Naive thymus-derived CD4-positive, alpha-beta T cell (primary cell): Measurements from ENCODE around the gene RAP1GAP. TPM values are rescaled to one million over a fixed set of nuclear protein-coding genes. Genes with fewer than 3 reads are reported as not detected.

ENCODE experiments used
- ATAC-seq: fragments of 150-1000 bp; cut with Tn5 transposase; 2 replicates; pipeline ENCODE4 v1.10.0; 2021; ENCODE audit warnings: mild to moderate bottlenecking, moderate library complexity
- CTCF ChIA-PET: fragments of 350-600 bp; sonication (Branson Sonifier 250); formaldehyde crosslinking; loops from one replicate; lab custom pipeline; 2021; ENCODE audit warnings: antibody characterized with exemption; lab: Charles Lee
- POLR2A ChIA-PET: fragments of 350-600 bp; sonication (Branson Sonifier 250); formaldehyde crosslinking; loops from one replicate; lab custom pipeline; 2021; ENCODE audit warnings: antibody characterized with exemption, inconsistent platforms; lab: Charles Lee
- DNase-seq, 9 donors: peaks; one replicate each; pipeline versions ENCODE4 v3.0.0 to v3.0.0-alpha.2; 2020 to 2022; ENCODE audit warnings: mixed read lengths in 1 of 9
- H3K27ac ChIP-seq: one replicate; pipeline ENCODE4 v1.7.0; 2013; ENCODE audit warnings: mild to moderate bottlenecking, low read depth, low read length, moderate library complexity
- H3K27me3 ChIP-seq, 2 donors: one replicate each; pipeline ENCODE4 v1.7.0; 2013; ENCODE audit warnings: low read length in 2 of 2, mild to moderate bottlenecking in 2 of 2, moderate library complexity in 2 of 2; ENCODE audit not compliant: control insufficient read depth in 2 of 2, insufficient read depth in 2 of 2
- H3K36me3 ChIP-seq, 3 experiments: 1 replicate in 2 of 3; 2 replicates in 1 of 3; pipeline ENCODE4 v1.7.0; 2013; ENCODE audit warnings: low read length in 3 of 3, mild to moderate bottlenecking in 3 of 3, moderate library complexity in 1 of 3; ENCODE audit not compliant: insufficient read depth in 3 of 3, control insufficient read depth in 2 of 3
- H3K4me1 ChIP-seq, 2 donors: one replicate each; pipeline ENCODE4 v1.7.0; 2013; ENCODE audit warnings: low read length in 2 of 2, mild to moderate bottlenecking in 2 of 2, moderate library complexity in 1 of 2; ENCODE audit not compliant: control insufficient read depth in 2 of 2, insufficient read depth in 2 of 2
- H3K4me3 ChIP-seq: 2 replicates; pipeline ENCODE4 v1.7.0; 2013; ENCODE audit warnings: mild to moderate bottlenecking, low read length
- H3K9me3 ChIP-seq, 3 experiments: 1 replicate in 2 of 3; 2 replicates in 1 of 3; pipeline ENCODE4 v1.7.0; 2013; ENCODE audit warnings: low read length in 3 of 3; ENCODE audit not compliant: control insufficient read depth in 2 of 3
- H3K27ac Mint-ChIP-seq, 9 donors: one replicate each; pipeline ENCODE4 v1.8.0; 2020 to 2022; ENCODE audit warnings: mixed read lengths in 9 of 9, mild to moderate bottlenecking in 8 of 9, moderate library complexity in 5 of 9, inconsistent platforms in 2 of 9
- H3K27me3 Mint-ChIP-seq, 5 donors: one replicate each; pipeline ENCODE4 v1.8.0; 2021 to 2022; ENCODE audit warnings: mixed read lengths in 5 of 5, mild to moderate bottlenecking in 1 of 5
- H3K36me3 Mint-ChIP-seq, 5 donors: one replicate each; pipeline ENCODE4 v1.8.0; 2020 to 2022; ENCODE audit warnings: mixed read lengths in 5 of 5, mild to moderate bottlenecking in 3 of 5, inconsistent platforms in 1 of 5
- H3K4me1 Mint-ChIP-seq, 7 donors: one replicate each; pipeline ENCODE4 v1.8.0; 2020 to 2022; ENCODE audit warnings: mixed read lengths in 7 of 7, mild to moderate bottlenecking in 3 of 7, inconsistent platforms in 1 of 7
- H3K4me3 Mint-ChIP-seq, 10 donors: one replicate each; pipeline ENCODE4 v1.8.0; 2020 to 2022; ENCODE audit warnings: mild to moderate bottlenecking in 10 of 10, mixed read lengths in 10 of 10, moderate library complexity in 6 of 10, inconsistent platforms in 2 of 10
- H3K9me3 Mint-ChIP-seq, 11 donors: one replicate each; pipeline ENCODE4 v1.8.0; 2020 to 2022; ENCODE audit warnings: mixed read lengths in 11 of 11, mild to moderate bottlenecking in 4 of 11, inconsistent platforms in 1 of 11, moderate library complexity in 1 of 11
- intact Hi-C, 2 donors: fragments of 100-400 bp; cut with micrococcal nuclease; formaldehyde crosslinking; loops; one replicate each; pipeline ENCODE4 v1.15.1; 2023
- polyA plus RNA-seq, 2 donors: library from polyadenylated mRNA; unstranded; fragments of 300-500 nt; fragmentation: Illumina TruSeq; gene quantifications; one replicate each; pipeline ENCODE4 v1.2.3, GENCODE V29; 2021
- total RNA-seq, 6 experiments: library from RNA in 5 of 6; stranded (reverse) in 5 of 6; gene quantifications; 1 replicate in 5 of 6; 2 replicates in 1 of 6; pipeline ENCODE4 v1.2.3 and lab custom pipeline; 2021 to 2026

Gene RAP1GAP
- total and polyA plus RNA-seq, 7 experiments from 2014 or later = 0.16 to 1.4 (median 0.42) TPM; not detected in 3

- Mint-ChIP-seq H3K4me1 (peaks cover 0 to 3% (median 0%) of the 10 kb centered on the region in 7 donors), H3K9me3 (peaks cover 0 to 3% (median 0%) of the 10 kb centered on the region in 11 donors), H3K27me3 (peaks cover 15 to 30% (median 25%) of the 10 kb centered on the region in 5 donors), H3K4me3 (no peak overlapping the region), H3K27ac (no peak overlapping the region), H3K36me3 (no peaks in the 10 kb centered on the region)
- H3K4me1 ChIP-seq = no peaks in the 10 kb centered on the region
- ChIA-PET POLR2A (no interaction called here), CTCF (no interaction called here)
- H3K36me3 ChIP-seq = no peaks in the 10 kb centered on the region
- no peak for ATAC-seq
- no peak overlapping the region for H3K4me3 ChIP-seq
- no peaks in the 10 kb centered on the region for H3K9me3 ChIP-seq
- intact Hi-C loops = no loop called here
- no peaks in the 10 kb centered on the region for H3K27me3 ChIP-seq
- no peak overlapping the region for H3K27ac ChIP-seq
- DNase-seq = no peak
Observed at GRCh38 chr1:21553116-21553926, 115.8 kb downstream of the RAP1GAP start.

- H3K36me3 ChIP-seq = no peaks in the 10 kb centered on the region
- ATAC-seq (no peak), DNase-seq (no peak)
- no peaks in the 10 kb centered on the region for H3K36me3 Mint-ChIP-seq
- H3K4me3 ChIP-seq = no peak overlapping the region
- H3K27ac ChIP-seq = no peak overlapping the region
- H3K9me3 ChIP-seq = no peaks in the 10 kb centered on the region
- H3K4me3 Mint-ChIP-seq = no peak overlapping the region
- peaks cover 0 to 3% (median 0%) of the 10 kb centered on the region in 11 donors for H3K9me3 Mint-ChIP-seq
- intact Hi-C loops = no loop called here
- H3K4me1 ChIP-seq = no peaks in the 10 kb centered on the region
- H3K27ac Mint-ChIP-seq = no peak overlapping the region
- no peaks in the 10 kb centered on the region for H3K27me3 ChIP-seq
- CTCF ChIA-PET = no interaction called here
- POLR2A ChIA-PET = no interaction called here
- peaks cover 0 to 3% (median 0%) of the 10 kb centered on the region in 7 donors for H3K4me1 Mint-ChIP-seq
- peaks cover 15 to 30% (median 22%) of the 10 kb centered on the region in 5 donors for H3K27me3 Mint-ChIP-seq
Observed at GRCh38 chr1:21552715-21553114, 116.4 kb downstream of the RAP1GAP start.

- Histone ChIP-seq H3K4me3 (no peak overlapping the region), H3K27ac (no peak overlapping the region), H3K9me3 (no peaks in the 10 kb centered on the region), H3K36me3 (no peaks in the 10 kb centered on the region), H3K27me3 (no peaks in the 10 kb centered on the region), H3K4me1 (no peaks in the 10 kb centered on the region)
- peaks cover 10 to 24% (median 19%) of the 10 kb centered on the region in 5 donors for H3K27me3 Mint-ChIP-seq
- peaks cover 0 to 3% (median 0%) of the 10 kb centered on the region in 11 donors for H3K9me3 Mint-ChIP-seq
- intact Hi-C loops = no loop called here
- DNase-seq (no peak), ATAC-seq (no peak)
- H3K27ac Mint-ChIP-seq = no peak overlapping the region
- no peak overlapping the region for H3K4me3 Mint-ChIP-seq
- ChIA-PET POLR2A (no interaction called here), CTCF (no interaction called here)
- no peaks in the 10 kb centered on the region for H3K36me3 Mint-ChIP-seq
- H3K4me1 Mint-ChIP-seq = peaks cover 0 to 3% (median 0%) of the 10 kb centered on the region in 7 donors
Observed at GRCh38 chr1:21550866-21551475, 118.2 kb downstream of the RAP1GAP start.

GRCh38 chr1:21550097-21550496, 119.1 kb downstream of the RAP1GAP start:
- DNase-seq (no peak), ATAC-seq (no peak)
- no peak overlapping the region for H3K27ac ChIP-seq
- Mint-ChIP-seq H3K27me3 (peaks cover 6 to 23% (median 19%) of the 10 kb centered on the region in 5 donors), H3K27ac (no peak overlapping the region), H3K9me3 (peaks cover 0 to 3% (median 0%) of the 10 kb centered on the region in 11 donors), H3K36me3 (no peaks in the 10 kb centered on the region), H3K4me1 (peaks cover 0 to 3% (median 0%) of the 10 kb centered on the region in 7 donors), H3K4me3 (no peak overlapping the region)
- H3K4me3 ChIP-seq = no peak overlapping the region
- H3K36me3 ChIP-seq = no peaks in the 10 kb centered on the region
- intact Hi-C loops = no loop called here
- no peaks in the 10 kb centered on the region for H3K27me3 ChIP-seq
- ChIA-PET CTCF (no interaction called here), POLR2A (interaction anchor here (0.7 kb wide), 1 partner anchor 716 kb away, joined by 3 read pairs; no protein-coding TSS in a partner anchor)
- no peaks in the 10 kb centered on the region for H3K9me3 ChIP-seq
- no peaks in the 10 kb centered on the region for H3K4me1 ChIP-seq

GRCh38 chr1:21547876-21548275, 121.3 kb downstream of the RAP1GAP start:
- no peak overlapping the region for H3K27ac ChIP-seq
- Mint-ChIP-seq H3K4me3 (no peak overlapping the region), H3K9me3 (no peaks in the 10 kb centered on the region), H3K27me3 (peaks cover 0 to 17% (median 11%) of the 10 kb centered on the region in 5 donors), H3K27ac (no peak overlapping the region), H3K4me1 (peaks cover 0 to 3% (median 0%) of the 10 kb centered on the region in 7 donors), H3K36me3 (no peaks in the 10 kb centered on the region)
- intact Hi-C loops = no loop called here
- no peaks in the 10 kb centered on the region for H3K9me3 ChIP-seq
- ATAC-seq (no peak), DNase-seq (no peak)
- POLR2A ChIA-PET = no interaction called here
- CTCF ChIA-PET = no interaction called here
- H3K4me3 ChIP-seq = no peak overlapping the region
- no peaks in the 10 kb centered on the region for H3K27me3 ChIP-seq
- H3K4me1 ChIP-seq = no peaks in the 10 kb centered on the region
- no peaks in the 10 kb centered on the region for H3K36me3 ChIP-seq
